GM12801 (cell line): ENCODE results near the gene CDSN.

Experiments
- CTCF ChIP-seq: IDR thresholded peaks from one replicate; pipeline ENCODE4 v1.5.1; 2011; ENCODE audit warnings: control low read depth; ENCODE audit not compliant: insufficient read length; ENCODE audit errors: extremely low read depth

CDSN gene

GRCh38 chr6:31070711-31071197, 49.5 kb downstream of the CDSN start:
- no peak for TF ChIP-seq CTCF

DNA sequence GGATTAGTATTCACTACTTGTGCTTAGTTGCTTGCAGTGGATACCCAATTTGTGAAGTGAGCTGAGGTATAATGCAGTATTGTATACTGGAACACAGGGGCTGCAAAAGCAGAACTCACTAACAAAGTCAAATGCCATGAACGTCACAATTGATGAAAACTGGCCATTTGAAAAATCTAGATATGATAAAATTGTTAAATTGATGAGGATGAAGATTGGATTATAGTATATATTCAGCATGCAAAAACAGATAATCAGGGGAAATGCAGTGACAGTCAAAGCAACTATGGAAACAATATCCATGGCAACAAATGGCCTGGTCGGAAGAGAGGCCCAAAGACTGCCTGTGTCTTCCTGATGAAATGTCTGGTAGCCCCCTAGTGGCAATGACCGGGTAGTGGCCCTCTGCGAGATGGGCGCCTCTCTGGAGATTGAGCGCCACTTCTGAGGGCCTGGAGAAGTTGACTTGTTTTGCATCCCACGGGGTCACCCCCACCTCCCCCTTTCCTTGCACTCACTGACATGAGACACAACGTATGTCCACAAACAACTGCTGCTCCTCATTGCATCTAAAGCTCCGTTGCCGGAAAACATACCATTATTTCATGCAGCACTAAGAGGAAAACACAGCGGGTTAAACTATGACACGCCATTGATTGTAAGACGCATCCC, 51.4 kb downstream of the CDSN start:
- peak; percentile 47 for TF ChIP-seq CTCF

- TF ChIP-seq CTCF, result no peak
These were observed 54.7 kb downstream of the CDSN start for GRCh38 chr6:31065556-31065955.
